Measurements from ENCODE around the gene AQP6. TPM values are rescaled to one million over a fixed set of nuclear protein-coding genes. Genes with fewer than 3 reads are reported as not detected.

Gene AQP6
- total RNA-seq, 1 donor from 2014 or later: 0.37 TPM

DNA sequence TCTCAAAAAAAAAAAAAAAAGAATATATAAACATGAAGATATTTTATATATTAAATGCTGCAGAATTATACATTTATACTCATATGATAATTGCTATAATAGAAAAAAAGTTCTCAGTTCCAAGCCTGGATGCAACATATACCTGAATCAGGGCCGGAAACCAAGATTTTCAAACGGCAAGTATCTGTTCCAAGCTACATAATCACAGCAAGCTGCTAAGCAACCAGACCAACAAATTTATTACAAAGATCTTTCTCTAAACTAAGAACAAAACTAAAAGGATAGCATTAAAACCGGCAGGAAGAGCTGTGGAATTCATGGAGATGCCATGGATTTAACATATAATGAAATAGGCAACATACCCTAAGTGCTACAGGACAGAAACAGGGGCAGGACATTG lies 45.4 kb downstream of the AQP6 start:
- H3K27me3 Mint-ChIP-seq (ENCODE audit: unreplicated experiment): peaks cover 2% of the 10 kb centered on the region
- peaks cover 34% of the 10 kb centered on the region for H3K4me1 Mint-ChIP-seq (ENCODE audit: low read depth, unreplicated experiment)
- no peak for DNase-seq
- no peak overlapping the region for H3K27ac Mint-ChIP-seq (ENCODE audit: unreplicated experiment)
- H3K4me3 Mint-ChIP-seq (ENCODE audit: unreplicated experiment): no peak overlapping the region
- H3K9me3 Mint-ChIP-seq (ENCODE audit: unreplicated experiment): no peaks in the 10 kb centered on the region
- H3K36me3 Mint-ChIP-seq (ENCODE audit: unreplicated experiment): no peaks in the 10 kb centered on the region
- TF ChIP-seq, protein P1, sequence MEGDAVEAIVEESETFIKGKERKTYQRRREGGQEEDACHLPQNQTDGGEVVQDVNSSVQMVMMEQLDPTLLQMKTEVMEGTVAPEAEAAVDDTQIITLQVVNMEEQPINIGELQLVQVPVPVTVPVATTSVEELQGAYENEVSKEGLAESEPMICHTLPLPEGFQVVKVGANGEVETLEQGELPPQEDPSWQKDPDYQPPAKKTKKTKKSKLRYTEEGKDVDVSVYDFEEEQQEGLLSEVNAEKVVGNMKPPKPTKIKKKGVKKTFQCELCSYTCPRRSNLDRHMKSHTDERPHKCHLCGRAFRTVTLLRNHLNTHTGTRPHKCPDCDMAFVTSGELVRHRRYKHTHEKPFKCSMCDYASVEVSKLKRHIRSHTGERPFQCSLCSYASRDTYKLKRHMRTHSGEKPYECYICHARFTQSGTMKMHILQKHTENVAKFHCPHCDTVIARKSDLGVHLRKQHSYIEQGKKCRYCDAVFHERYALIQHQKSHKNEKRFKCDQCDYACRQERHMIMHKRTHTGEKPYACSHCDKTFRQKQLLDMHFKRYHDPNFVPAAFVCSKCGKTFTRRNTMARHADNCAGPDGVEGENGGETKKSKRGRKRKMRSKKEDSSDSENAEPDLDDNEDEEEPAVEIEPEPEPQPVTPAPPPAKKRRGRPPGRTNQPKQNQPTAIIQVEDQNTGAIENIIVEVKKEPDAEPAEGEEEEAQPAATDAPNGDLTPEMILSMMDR (IDR thresholded peaks at IDR 0.05; ENCODE audit: partially characterized antibody, unreplicated experiment): no peak

DNA sequence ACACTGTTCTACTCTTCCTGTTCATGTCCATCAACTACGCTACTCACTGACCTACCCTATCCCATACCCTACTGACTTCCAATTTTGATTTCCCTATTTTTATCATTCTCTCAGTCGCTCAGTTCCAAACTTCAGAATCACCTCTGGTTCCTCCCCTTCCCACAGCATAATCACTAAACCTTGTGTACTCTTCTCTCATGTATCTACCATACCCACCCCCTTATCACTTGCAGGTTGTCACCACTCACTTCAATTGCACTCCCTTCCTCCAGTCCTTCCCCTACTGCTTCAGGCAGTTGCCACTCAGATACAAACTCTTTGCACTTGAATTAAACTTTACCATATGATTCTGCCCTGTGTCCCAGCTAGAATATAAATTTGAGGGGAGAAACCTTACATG lies 46.2 kb downstream of the AQP6 start:
- TF ChIP-seq, protein P1 (IDR thresholded peaks at IDR 0.05; ENCODE audit: partially characterized antibody, unreplicated experiment): no peak
- H3K27ac Mint-ChIP-seq (ENCODE audit: unreplicated experiment): no peak overlapping the region
- H3K36me3 Mint-ChIP-seq (ENCODE audit: unreplicated experiment): no peaks in the 10 kb centered on the region
- DNase-seq: no peak
- H3K9me3 Mint-ChIP-seq (ENCODE audit: unreplicated experiment): no peaks in the 10 kb centered on the region
- no peak overlapping the region for H3K4me3 Mint-ChIP-seq (ENCODE audit: unreplicated experiment)
- peaks cover 27% of the 10 kb centered on the region for H3K4me1 Mint-ChIP-seq (ENCODE audit: low read depth, unreplicated experiment)
- peaks cover 2% of the 10 kb centered on the region for H3K27me3 Mint-ChIP-seq (ENCODE audit: unreplicated experiment)

DNA sequence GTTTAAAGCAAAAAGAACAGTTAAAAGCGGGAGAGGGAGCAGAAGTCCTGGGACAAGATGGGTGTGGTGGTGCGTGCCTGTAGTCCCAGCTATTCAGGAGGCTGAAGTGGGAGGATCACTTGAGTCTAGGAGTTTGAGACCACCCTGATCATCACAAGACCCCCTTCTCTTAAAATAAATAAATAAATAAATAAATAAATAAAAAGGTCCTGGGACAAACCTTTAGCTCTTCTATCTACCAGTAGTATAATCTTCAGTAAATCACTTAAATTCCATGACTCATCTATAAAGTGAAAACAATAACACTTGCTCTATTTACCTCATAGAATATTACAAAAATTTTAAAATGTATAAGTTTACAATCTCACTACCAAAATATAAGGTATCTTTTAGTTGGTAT lies 46.8 kb downstream of the AQP6 start:
- Mint-ChIP-seq H3K36me3 (ENCODE audit: unreplicated experiment) (no peaks in the 10 kb centered on the region), H3K4me1 (ENCODE audit: low read depth, unreplicated experiment) (peaks cover 28% of the 10 kb centered on the region), H3K27me3 (ENCODE audit: unreplicated experiment) (peaks cover 2% of the 10 kb centered on the region), H3K9me3 (ENCODE audit: unreplicated experiment) (no peaks in the 10 kb centered on the region), H3K4me3 (ENCODE audit: unreplicated experiment) (no peak overlapping the region), H3K27ac (ENCODE audit: unreplicated experiment) (no peak overlapping the region)
- TF ChIP-seq, protein P1 (IDR thresholded peaks at IDR 0.05; ENCODE audit: partially characterized antibody, unreplicated experiment): no peak
- no peak for DNase-seq

DNA sequence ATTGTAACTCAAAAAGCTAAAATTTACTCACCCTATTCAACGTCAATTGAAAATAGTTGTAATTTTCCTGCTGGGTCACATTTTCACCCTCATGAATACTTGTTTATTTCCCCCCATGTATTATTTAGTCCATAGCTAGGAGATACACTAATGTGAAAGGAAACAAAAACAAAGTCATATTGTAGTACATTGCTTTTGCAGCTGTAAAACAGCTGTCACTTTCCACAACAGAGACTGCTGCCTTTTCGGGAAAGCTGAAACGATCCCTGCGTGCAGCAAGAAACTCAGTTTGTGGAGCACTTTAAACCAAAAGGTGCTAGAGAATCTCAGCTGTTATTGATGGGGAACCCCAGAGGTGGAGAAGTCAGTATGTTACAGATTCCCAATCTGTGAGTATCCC lies 48.3 kb downstream of the AQP6 start:
- TF ChIP-seq, protein P1 (IDR thresholded peaks at IDR 0.05; ENCODE audit: partially characterized antibody, unreplicated experiment): no peak
- Mint-ChIP-seq H3K9me3 (ENCODE audit: unreplicated experiment) (no peaks in the 10 kb centered on the region), H3K27ac (ENCODE audit: unreplicated experiment) (peak overlapping the region; percentile 36), H3K4me1 (ENCODE audit: low read depth, unreplicated experiment) (peaks cover 32% of the 10 kb centered on the region), H3K27me3 (ENCODE audit: unreplicated experiment) (peaks cover 5% of the 10 kb centered on the region), H3K4me3 (ENCODE audit: unreplicated experiment) (peak overlapping the region; percentile 10), H3K36me3 (ENCODE audit: unreplicated experiment) (no peaks in the 10 kb centered on the region)
- no peak for DNase-seq

DNA sequence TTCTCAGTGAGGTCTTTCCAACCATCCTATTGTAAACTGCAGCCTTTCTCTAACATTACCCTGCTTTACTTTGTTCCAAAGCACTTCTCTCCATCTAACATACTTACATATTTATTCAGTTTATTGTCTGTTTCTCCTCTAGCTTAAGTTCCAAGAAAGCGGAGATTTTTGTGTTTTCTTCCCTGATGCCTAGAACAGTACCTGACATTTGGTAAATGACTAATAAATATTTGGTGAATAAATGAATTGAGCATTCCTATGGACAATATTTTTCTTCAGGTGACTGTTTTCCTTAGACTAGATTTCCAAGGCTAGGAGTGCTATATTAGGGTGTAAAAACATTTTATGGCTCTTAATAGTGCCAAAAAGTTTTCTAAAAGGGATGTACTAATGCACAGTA lies 50.2 kb downstream of the AQP6 start:
- H3K9me3 Mint-ChIP-seq (ENCODE audit: unreplicated experiment): no peaks in the 10 kb centered on the region
- H3K36me3 Mint-ChIP-seq (ENCODE audit: unreplicated experiment): no peaks in the 10 kb centered on the region

More for the DNA sequence above, 50.2 kb downstream of the AQP6 start:
- H3K27ac Mint-ChIP-seq (ENCODE audit: unreplicated experiment): no peak overlapping the region
- TF ChIP-seq, protein P1 (IDR thresholded peaks at IDR 0.05; ENCODE audit: partially characterized antibody, unreplicated experiment): no peak
- H3K4me3 Mint-ChIP-seq (ENCODE audit: unreplicated experiment): no peak overlapping the region
- no peak for DNase-seq
- peaks cover 8% of the 10 kb centered on the region for H3K27me3 Mint-ChIP-seq (ENCODE audit: unreplicated experiment)
- H3K4me1 Mint-ChIP-seq (ENCODE audit: low read depth, unreplicated experiment): peaks cover 25% of the 10 kb centered on the region
